Left renal cortex interstitium (tissue), 4 donors: ENCODE data around the gene TGFB2. TPM values are rescaled to one million over a fixed set of nuclear protein-coding genes. Genes with fewer than 3 reads are reported as not detected.
"Not testable (repeated sequence)": the region's sequence is repeated elsewhere in the genome, so short reads cannot be mapped to it uniquely, and the experiment has no call there.

ENCODE experiments used
- DNase-seq, 4 donors: peaks; one replicate each; pipeline ENCODE4 v3.0.0-alpha.2; 2013; ENCODE audit warnings: low read depth in 4 of 4, low spot score in 2 of 4, missing footprints in 1 of 4
- polyA plus RNA-seq, 4 donors: library from polyadenylated mRNA; unstranded; fragments of 120-200 nt; gene quantifications; one replicate each; pipeline ENCODE4 v1.2.1, GENCODE V29; 2013; ENCODE audit not compliant: insufficient read length in 4 of 4

The TGFB2 gene
- 10 to 100 TPM; 10.3 to 18.3 (median 13.5) TPM for polyA plus RNA-seq

DNA sequence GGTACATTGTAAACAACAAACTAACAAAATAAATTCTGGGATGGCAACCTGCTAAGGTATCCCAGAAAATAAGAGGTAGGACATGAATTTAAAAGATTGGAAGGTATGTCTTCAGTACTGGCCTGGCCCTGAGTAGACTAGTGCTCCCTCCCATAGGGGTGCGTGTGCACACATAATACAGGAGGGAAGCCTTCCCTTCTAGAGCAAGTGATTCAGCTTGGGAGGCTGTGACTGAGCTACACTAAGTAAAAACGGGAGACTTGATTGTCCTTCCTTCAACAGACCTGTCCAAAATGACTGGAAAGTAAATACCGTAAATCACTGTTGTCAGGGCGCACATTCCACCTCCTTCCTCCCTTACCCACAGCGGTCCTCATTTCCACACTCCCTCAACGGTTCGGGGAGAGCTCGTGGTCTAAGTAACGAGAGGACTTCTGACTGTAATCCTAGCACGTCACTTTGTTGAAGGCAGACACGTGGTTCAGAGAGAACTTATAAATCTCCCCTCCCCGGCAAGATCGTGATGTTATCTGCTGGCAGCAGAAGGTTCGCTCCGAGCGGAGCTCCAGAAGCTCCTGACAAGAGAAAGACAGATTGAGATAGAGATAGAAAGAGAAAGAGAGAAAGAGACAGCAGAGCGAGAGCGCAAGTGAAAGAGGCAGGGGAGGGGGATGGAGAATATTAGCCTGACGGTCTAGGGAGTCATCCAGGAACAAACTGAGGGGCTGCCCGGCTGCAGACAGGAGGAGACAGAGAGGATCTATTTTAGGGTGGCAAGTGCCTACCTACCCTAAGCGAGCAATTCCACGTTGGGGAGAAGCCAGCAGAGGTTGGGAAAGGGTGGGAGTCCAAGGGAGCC is at the start of gene TGFB2:
TSS of gene TGFB2 (plus strand) at position 523 of the 859 bp plus-strand sequence. CDS start 1,366 bp downstream, outside the sequence.
- peak in 1 of 4 donors; percentile 68 for DNase-seq

GRCh38 chr1:218296162-218296561 is 49.0 kb upstream of the TGFB2 start:
- no peak for DNase-seq

GRCh38 chr1:218297461-218297860 is 47.7 kb upstream of the TGFB2 start:
- no peak for DNase-seq

DNA sequence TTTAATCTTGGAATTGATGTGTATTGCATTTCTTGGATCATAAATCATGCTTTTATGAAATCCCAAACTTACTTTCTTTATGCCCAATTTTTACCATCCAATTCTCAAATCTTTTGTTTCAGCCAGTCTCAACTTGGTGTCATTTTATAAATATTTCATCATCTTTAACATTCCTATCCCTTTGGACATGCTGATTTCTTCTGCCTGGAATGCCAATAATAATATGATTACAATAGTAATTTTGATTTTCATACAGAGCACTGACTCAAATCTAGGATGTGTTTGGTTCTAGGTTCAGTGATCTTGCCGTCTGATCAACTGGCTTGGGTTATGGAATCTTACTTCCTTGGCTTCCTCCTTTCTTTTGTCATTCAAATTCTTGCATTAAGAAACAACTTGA is 47.3 kb upstream of the TGFB2 start:
- no peak for DNase-seq

DNA sequence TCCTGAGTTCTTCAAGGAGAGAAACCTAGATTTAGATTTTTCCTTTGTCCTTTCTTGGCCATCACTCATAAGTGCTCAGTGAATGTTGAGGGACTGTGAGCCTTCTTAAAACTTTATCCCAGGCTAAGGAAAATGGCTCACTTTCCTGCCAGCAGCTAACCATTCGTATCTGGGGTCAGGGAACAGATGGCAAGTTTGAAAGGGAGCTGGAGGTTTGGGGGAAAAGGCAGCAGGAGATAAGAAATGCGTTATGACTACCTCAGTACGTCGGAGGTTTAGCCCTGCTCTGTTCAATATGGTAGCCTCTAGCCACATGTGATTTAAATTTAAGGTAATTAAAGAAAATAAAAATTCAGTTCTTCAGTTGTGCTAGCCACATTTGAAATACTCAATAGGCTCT is 46.7 kb upstream of the TGFB2 start:
- no peak for DNase-seq

- DNase-seq, result peak in 1 of 4 donors; percentile 12
Measured at GRCh38 chr1:218299416-218299815, 45.7 kb upstream of the TGFB2 start.

GRCh38 chr1:218301217-218301616 is 43.9 kb upstream of the TGFB2 start:
- DNase-seq, result no peak

- DNase-seq, result no peak
Measured at GRCh38 chr1:218302155-218302554, 43.0 kb upstream of the TGFB2 start.

DNA sequence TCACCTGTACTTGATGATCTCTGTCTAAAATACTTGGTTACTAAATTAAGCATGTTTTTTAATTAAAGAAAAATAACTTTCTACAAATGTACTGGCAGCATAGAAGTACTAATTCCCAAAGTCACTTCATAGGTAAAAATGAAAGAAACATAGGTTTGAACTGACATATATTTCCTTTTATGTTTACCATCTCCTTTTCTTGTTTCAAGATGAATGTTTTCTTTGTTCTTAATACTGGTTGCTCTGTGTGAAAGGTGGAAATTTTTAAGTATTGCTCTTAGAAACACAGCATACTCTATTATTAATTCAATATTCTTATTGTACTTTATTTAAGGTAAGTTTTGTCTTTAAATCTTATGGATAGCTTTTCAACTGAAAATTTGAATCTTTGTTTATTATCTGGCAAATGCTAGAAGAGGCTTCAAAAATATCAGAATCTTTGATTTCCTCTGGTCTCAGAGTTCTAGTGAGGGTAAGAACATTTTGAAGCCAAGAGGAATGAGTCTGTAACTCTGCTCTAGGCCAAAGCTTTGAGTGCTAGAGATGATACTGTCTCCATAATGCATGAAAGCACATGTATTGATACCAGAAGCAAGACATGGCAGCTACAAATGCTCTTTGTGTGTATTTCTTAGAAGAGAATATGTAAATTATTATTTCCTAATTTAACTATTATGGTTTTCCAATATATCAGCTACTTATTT is 41.8 kb upstream of the TGFB2 start:
- no peak for DNase-seq

GRCh38 chr1:218304281-218305039 is 40.7 kb upstream of the TGFB2 start:
- no peak for DNase-seq

DNA sequence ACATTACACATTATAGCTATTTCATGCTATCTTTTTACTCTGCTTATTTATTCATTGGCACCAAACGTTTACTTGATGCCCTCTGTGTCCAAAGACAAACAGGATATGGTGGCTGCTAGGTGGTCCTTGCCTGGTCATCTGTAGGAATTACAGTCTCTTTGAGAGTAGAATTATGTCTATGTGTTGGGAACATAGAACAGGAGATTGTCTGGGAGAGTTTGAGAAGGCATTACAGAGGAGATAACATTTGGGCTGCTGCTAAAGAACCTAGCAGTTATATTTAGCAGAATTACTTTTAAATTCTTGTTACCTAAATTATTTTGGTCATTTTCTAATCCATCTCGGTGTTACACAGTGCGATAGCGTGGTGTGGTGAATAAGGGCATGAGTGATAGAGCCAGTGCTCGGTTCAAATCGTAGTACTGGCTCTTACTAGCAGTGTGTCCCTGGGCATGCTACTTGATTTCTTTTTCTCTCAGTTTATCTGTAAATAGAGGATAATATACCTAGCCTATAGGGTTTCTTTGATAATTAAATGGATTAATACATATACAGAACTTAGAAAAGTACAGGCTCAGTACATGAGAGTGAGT is 39.6 kb upstream of the TGFB2 start:
- DNase-seq, result no peak

DNA sequence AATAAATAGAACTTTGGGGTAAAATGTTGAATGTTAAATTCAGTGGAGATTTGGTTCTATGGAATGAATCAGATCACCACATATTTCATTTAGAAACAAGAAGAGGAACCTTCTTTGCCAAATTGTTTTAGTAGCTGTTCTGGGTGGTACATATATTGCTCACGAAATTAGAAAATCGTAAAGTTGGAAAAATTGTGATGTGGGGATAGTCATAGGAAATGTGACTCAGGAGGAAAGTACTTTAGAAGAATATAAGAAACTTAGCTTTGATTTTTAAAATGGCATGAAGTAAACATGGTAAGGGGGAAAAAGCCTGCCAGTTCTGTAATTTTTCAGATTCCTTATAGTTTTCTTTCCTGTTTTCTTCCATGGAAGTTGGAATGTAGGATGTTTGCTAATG is 32.6 kb upstream of the TGFB2 start:
- DNase-seq, result no peak

DNA sequence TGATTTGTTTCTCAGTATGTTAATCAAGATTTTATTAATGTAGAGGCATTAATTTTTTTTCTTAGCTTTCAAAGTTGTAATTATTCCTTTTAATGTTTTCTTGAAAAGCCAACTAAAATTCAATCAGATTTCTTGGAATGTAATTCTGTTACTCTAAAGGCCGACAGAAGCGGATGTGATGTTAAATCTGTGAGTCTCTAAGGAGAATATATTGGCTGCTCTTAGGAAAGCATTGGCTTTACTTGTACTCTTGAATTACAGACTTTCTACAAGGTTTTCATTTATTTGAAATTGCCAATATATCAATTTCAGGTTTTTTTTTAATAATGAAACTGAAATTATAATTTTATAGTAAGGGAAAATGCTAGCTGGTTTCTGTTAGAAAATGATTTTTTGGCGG is 30.8 kb upstream of the TGFB2 start:
- no peak for DNase-seq

DNA sequence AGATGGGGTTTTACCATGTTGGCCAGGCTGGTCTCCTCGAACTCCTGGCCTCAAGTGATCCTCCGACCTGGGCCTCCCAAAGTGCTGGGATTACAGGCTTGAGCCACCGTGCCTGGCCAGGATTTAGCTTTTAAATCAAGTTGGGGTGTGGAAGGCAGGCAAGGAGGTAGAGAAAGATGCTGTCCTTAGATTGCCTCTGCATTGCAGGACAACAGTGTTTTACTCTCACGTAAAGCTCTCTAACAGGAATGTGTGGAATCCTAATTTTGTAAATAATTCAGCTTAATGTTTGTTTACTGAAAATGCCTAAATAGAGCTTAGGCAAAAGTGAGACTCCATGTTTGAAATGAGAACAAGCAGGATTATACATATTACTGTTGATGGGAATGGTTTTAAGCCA is 29.5 kb upstream of the TGFB2 start:
- DNase-seq, result no peak

- DNase-seq, result no peak
Measured at GRCh38 chr1:218317061-218317460, 28.1 kb upstream of the TGFB2 start.

DNA sequence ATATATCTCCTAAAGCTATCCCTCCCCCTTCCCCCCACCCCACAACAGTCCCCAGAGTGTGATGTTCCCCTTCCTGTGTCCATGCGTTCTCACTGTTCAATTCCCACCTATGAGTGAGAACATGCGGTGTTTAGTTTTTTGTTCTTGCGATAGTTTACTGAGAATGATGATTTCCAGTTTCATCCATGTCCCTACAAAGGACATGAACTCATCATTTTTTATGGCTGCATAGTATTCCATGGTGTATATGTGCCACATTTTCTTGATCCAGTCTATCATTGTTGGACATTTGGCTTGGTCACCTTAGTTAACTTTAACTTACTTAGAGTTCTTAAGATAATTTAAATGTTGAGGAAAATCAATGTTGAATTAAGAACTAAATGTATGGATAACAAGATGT is 25.0 kb upstream of the TGFB2 start:
- not testable (repeated sequence) for DNase-seq

GRCh38 chr1:218322762-218323161 is 22.4 kb upstream of the TGFB2 start:
- DNase-seq, result no peak

DNA sequence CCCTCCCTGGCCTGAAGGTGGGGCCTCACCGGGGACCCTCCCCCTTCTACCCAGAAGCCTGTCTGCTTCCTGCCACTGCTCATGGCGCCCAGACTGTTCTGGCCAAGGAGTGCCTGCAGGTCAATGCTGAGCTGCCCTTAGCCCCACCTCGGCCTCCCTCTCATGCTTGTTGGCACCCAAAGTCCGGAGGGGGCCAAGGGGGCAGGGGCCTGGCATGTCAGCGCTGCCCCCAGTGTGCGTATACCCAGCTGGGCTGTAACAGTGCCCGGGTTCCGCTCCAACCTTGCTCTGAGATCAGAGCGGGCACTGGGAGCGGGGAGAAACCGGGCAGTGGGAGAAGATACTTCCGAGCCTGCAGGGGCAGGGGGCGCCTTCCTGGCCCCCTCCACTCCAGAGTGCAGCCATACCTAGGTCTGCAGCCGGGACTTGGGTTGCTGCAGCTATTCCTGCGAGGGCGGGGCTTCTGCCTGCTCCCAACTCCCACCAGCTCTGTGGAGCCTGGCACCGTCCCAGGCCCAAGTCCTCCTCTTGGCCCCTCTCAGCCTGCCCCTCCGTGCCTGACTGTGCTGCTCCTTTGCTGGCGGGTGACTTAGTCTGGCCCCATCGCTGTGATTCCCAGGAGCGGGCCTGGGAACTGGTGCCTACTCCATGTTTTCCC is 21.4 kb upstream of the TGFB2 start:
- no peak for DNase-seq

DNA sequence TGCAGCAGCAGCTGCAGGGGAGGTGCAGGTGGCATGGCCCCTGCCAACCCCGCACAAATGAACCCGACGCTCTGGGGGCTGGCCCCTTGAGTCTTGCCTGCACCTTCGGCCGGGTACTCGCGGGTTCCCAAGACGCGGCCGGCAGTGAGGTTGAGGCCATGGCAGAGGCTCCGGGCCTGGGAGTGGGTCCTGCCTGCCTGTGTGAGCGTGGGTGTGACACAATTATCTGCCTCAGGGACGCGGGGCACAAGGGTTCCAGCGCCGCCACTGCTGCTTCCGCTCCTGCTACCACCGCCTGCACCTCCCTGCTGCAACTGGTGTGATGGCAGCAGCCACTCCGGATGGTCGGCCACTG is 20.9 kb upstream of the TGFB2 start:
- no peak for DNase-seq

- no peak for DNase-seq
Measured at GRCh38 chr1:218328769-218329168, 16.4 kb upstream of the TGFB2 start.
